HEK293 (cell line): ENCODE data around the gene PRDM11.
A peak's percentile ranks its signal among the peaks of the same experiment; 100 is the strongest.

Experiments used
- ZBTB1 ChIP-seq: fragments of 450-650 bp; formaldehyde crosslinking; IDR thresholded peaks from 2 replicates; pipeline ENCODE4 v1.5.1; 2016; ENCODE audit warnings: missing biosample characterization, missing genetic modification characterization
- ZBTB44 ChIP-seq: fragments of 450-650 bp; IDR thresholded peaks from 2 replicates; pipeline ENCODE4 v1.5.1; 2018; ENCODE audit warnings: missing biosample characterization, mild to moderate bottlenecking, missing genetic modification characterization
- ZNF133 ChIP-seq: fragments of 450-650 bp; formaldehyde crosslinking; IDR thresholded peaks from 2 replicates; pipeline ENCODE4 v1.5.1; 2016; ENCODE audit warnings: missing biosample characterization, missing genetic modification characterization
- ZNF311 ChIP-seq: fragments of 450-650 bp; formaldehyde crosslinking; IDR thresholded peaks from 2 replicates; pipeline ENCODE4 v1.5.1; 2017; ENCODE audit warnings: missing biosample characterization, missing genetic modification characterization, borderline replicate concordance
- ZNF350 ChIP-seq: fragments of 450-650 bp; formaldehyde crosslinking; IDR thresholded peaks from 2 replicates; pipeline ENCODE4 v1.5.0; 2017; ENCODE audit warnings: missing biosample characterization, mild to moderate bottlenecking, missing genetic modification characterization
- ZNF473 ChIP-seq: fragments of 450-650 bp; formaldehyde crosslinking; IDR thresholded peaks from 2 replicates; pipeline ENCODE4 v1.5.1; 2017; ENCODE audit warnings: missing biosample characterization, missing genetic modification characterization
- ZNF629 ChIP-seq: fragments of 450-650 bp; formaldehyde crosslinking; IDR thresholded peaks from 2 replicates; pipeline ENCODE4 v1.5.1; 2017; ENCODE audit warnings: missing biosample characterization, missing genetic modification characterization
- ZNF747 ChIP-seq: fragments of 450-650 bp; formaldehyde crosslinking; IDR thresholded peaks from 2 replicates; pipeline ENCODE4 v1.5.1; 2016; ENCODE audit warnings: missing biosample characterization, missing genetic modification characterization
- TF ChIP-seq, protein P1 (sequence below): fragments of 450-650 bp; formaldehyde crosslinking; IDR thresholded peaks from 2 replicates; pipeline ENCODE4 v1.5.1; 2016; ENCODE audit warnings: missing biosample characterization, missing genetic modification characterization
- TF ChIP-seq, protein P2 (sequence below): fragments of 450-650 bp; formaldehyde crosslinking; IDR thresholded peaks from 2 replicates; pipeline ENCODE4 v1.5.1; 2016; ENCODE audit warnings: missing biosample characterization, missing genetic modification characterization
- TF ChIP-seq, protein P3 (sequence below): sonication (generic); formaldehyde crosslinking; IDR thresholded peaks from 2 replicates; pipeline ENCODE4 v1.8.1; 2022; ENCODE audit warnings: mild to moderate bottlenecking, moderate library complexity, missing genetic modification reagents

DNA sequence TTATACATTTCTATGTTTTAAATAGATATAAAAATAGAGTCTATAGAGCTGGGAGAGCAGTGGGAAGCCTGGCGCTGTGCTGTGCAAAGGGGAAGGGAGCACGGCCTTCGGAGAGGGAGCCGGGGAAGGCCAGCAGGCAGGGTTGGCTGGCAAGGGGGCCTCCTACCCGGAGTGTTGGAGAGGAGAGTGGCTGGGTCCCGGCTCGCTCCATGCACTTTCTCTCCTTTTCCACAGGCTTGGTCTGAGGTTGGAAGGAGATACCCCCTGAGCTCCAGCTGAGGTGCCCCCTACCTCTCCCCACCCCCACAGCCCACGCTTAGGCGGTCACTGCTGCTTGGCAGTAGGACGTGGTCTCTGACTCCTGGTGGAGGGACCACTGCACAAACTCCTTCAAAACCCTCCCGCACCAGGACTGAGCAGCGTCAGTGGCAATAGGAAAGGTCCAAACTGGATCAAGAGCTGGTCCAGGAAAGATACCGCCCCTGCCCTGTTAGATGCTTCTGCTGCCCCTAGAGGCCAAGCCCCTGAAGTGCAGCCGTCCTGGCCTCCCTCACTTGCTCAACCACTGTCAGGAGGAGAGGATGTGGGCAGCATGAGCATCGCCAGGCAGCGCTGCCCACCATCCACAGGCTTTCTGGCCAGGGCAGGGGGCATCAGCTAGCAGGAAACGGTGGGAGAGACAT, 86.8 kb downstream of the PRDM11 start:
- TF ChIP-seq ZNF350 (tag by site-specific recombination) (no peak), ZNF311 (no peak), ZNF747 (no peak), ZBTB44 (tag by site-specific recombination) (no peak), ZBTB1 (tag by site-specific recombination) (no peak), ZNF473 (tag by site-specific recombination) (no peak), ZNF629 (tag by site-specific recombination) (no peak), ZNF133 (no peak)
- TF ChIP-seq, protein P1, sequence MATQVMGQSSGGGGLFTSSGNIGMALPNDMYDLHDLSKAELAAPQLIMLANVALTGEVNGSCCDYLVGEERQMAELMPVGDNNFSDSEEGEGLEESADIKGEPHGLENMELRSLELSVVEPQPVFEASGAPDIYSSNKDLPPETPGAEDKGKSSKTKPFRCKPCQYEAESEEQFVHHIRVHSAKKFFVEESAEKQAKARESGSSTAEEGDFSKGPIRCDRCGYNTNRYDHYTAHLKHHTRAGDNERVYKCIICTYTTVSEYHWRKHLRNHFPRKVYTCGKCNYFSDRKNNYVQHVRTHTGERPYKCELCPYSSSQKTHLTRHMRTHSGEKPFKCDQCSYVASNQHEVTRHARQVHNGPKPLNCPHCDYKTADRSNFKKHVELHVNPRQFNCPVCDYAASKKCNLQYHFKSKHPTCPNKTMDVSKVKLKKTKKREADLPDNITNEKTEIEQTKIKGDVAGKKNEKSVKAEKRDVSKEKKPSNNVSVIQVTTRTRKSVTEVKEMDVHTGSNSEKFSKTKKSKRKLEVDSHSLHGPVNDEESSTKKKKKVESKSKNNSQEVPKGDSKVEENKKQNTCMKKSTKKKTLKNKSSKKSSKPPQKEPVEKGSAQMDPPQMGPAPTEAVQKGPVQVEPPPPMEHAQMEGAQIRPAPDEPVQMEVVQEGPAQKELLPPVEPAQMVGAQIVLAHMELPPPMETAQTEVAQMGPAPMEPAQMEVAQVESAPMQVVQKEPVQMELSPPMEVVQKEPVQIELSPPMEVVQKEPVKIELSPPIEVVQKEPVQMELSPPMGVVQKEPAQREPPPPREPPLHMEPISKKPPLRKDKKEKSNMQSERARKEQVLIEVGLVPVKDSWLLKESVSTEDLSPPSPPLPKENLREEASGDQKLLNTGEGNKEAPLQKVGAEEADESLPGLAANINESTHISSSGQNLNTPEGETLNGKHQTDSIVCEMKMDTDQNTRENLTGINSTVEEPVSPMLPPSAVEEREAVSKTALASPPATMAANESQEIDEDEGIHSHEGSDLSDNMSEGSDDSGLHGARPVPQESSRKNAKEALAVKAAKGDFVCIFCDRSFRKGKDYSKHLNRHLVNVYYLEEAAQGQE (tag by site-specific recombination): no peak
- TF ChIP-seq, protein P2, sequence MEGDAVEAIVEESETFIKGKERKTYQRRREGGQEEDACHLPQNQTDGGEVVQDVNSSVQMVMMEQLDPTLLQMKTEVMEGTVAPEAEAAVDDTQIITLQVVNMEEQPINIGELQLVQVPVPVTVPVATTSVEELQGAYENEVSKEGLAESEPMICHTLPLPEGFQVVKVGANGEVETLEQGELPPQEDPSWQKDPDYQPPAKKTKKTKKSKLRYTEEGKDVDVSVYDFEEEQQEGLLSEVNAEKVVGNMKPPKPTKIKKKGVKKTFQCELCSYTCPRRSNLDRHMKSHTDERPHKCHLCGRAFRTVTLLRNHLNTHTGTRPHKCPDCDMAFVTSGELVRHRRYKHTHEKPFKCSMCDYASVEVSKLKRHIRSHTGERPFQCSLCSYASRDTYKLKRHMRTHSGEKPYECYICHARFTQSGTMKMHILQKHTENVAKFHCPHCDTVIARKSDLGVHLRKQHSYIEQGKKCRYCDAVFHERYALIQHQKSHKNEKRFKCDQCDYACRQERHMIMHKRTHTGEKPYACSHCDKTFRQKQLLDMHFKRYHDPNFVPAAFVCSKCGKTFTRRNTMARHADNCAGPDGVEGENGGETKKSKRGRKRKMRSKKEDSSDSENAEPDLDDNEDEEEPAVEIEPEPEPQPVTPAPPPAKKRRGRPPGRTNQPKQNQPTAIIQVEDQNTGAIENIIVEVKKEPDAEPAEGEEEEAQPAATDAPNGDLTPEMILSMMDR: peak; percentile 41; the same call in 1 of the 2 replicates
- TF ChIP-seq, protein P3, sequence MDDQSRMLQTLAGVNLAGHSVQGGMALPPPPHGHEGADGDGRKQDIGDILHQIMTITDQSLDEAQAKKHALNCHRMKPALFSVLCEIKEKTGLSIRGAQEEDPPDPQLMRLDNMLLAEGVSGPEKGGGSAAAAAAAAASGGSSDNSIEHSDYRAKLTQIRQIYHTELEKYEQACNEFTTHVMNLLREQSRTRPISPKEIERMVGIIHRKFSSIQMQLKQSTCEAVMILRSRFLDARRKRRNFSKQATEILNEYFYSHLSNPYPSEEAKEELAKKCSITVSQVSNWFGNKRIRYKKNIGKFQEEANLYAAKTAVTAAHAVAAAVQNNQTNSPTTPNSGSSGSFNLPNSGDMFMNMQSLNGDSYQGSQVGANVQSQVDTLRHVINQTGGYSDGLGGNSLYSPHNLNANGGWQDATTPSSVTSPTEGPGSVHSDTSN (CRISPR knock-in tag): no peak
